Muscle of arm (tissue), 14 donors: ENCODE data around the gene ABCB9. TPM values are rescaled to one million over a fixed set of nuclear protein-coding genes. Genes with fewer than 3 reads are reported as not detected.
"Not testable (repeated sequence)": the region's sequence is repeated elsewhere in the genome, so short reads cannot be mapped to it uniquely, and the experiment has no call there.

Source experiments
- DNase-seq: peaks from one replicate; pipeline ENCODE4 v3.0.0-alpha.2; 2013
- long read RNA-seq, 11 donors: transcript quantifications; one replicate each; lab custom pipeline, GENCODE V29; 2026
- polyA plus RNA-seq, 12 donors: library from polyadenylated mRNA; unstranded; fragments of 120-200 nt; gene quantifications; one replicate each; pipeline ENCODE4 v1.2.1, GENCODE V29; 2013; ENCODE audit not compliant: insufficient read length in 12 of 12

ABCB9 gene
- polyA plus RNA-seq = 1 to 10 TPM in 10 of 12 donors, not detected in 2; 2.4 to 5.3 (median 3.2) TPM
- long read RNA-seq, donor 1, partial matches to known transcripts = 329 of 436 reads
- long read RNA-seq, donor 1, other reads (novel, unspliced or antisense) = 105 of 436 reads
- long read RNA-seq, donor 2, partial matches to known transcripts = 134 of 216 reads
- long read RNA-seq, donor 2, other reads (novel, unspliced or antisense) = 82 of 216 reads
- long read RNA-seq, donor 3, partial matches to known transcripts = 55 of 82 reads
- long read RNA-seq, donor 3, other reads (novel, unspliced or antisense) = 27 of 82 reads
- long read RNA-seq, donor 4, partial matches to known transcripts = 40 of 61 reads
- long read RNA-seq, donor 4, other reads (novel, unspliced or antisense) = 21 of 61 reads
- long read RNA-seq, donor 5, partial matches to known transcripts = 388 of 560 reads
- long read RNA-seq, donor 5, other reads (novel, unspliced or antisense) = 172 of 560 reads
- long read RNA-seq, donor 6, partial matches to known transcripts = 67 of 96 reads
- long read RNA-seq, donor 6, other reads (novel, unspliced or antisense) = 29 of 96 reads
- long read RNA-seq, donor 7, partial matches to known transcripts = 46 of 60 reads
- long read RNA-seq, donor 7, other reads (novel, unspliced or antisense) = 14 of 60 reads
- long read RNA-seq, donor 8 = 0 reads
- long read RNA-seq, donor 9 = 0 reads
- long read RNA-seq, donor 10 = 0 reads
- long read RNA-seq, donor 11, partial matches to known transcripts = 126 of 210 reads
- long read RNA-seq, donor 11, other reads (novel, unspliced or antisense) = 84 of 210 reads

DNA sequence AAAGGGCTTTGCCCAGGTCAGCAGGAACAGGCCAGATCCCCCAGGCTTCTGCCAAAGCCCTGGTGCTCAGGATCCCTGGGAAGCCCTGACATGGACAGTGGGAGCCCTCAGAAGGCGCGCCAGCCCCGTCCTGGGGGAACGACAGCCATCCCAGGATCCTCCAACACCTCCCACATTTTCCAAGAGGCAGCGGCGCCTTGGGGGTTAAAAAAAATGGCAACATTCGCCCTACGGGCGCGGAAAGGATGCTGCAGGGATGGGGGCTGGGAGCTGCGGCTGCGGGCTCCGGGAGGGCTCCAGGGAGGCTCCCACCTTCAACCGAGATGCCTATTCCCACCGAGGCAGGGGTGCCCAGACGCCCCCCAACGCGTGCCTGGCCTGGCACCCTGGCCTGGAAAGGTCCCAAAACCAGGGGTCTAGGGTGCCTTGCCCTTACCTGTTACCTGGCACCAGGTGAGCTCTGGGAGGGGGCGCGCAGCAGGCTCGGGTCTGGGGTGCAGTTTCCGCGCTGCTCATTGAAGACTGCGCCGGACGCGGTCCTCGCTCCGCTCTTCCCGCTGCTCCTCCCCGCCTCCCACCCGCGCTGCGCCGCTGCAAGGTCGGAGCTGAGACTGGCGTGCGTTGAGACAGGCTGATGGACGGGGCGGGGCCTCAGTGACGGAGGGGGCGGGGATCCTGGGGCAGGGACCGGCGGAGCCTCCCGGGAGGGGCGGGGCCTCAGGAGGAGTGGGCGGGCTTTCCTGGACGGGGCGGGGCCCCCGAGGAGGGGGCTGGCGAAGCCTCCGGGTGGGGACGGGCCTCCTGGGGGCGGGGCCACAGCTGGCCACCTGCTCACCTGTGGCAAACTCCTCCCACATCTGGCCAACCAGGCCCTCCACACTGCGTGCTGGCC lies at the start of gene ABCB9:
Gene ABCB9 (minus strand): TSS at position 613 of the 892 bp plus-strand sequence. CDS start 6,228 bp downstream, outside the sequence.
- DNase-seq = peak; percentile 80

DNA sequence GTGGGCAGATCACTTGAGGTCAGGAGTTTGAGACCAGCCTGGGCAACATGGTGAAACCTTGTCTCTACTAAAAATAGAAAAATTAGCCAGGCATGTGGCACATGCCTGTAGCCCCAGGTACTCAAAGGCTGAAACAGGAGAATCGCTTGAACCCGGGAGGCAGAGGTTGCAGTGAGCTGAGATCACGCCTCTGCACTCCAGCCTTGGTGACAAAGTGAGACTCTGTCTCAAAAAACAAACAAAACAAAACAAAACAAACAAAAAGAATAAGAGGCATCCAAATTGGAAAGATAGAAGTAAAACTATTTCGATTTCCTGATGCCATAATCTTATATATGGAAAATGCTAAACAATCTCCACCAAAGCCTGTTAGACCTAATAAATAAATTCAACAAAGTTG lies 48.2 kb upstream of the ABCB9 start:
- not testable (repeated sequence) for DNase-seq

- no peak for DNase-seq
Measured at GRCh38 chr12:123013185-123014095, 47.2 kb upstream of the ABCB9 start.

GRCh38 chr12:123011701-123012100 lies 45.4 kb upstream of the ABCB9 start:
- DNase-seq = no peak

GRCh38 chr12:123010681-123011080 lies 44.4 kb upstream of the ABCB9 start:
- DNase-seq = no peak

DNA sequence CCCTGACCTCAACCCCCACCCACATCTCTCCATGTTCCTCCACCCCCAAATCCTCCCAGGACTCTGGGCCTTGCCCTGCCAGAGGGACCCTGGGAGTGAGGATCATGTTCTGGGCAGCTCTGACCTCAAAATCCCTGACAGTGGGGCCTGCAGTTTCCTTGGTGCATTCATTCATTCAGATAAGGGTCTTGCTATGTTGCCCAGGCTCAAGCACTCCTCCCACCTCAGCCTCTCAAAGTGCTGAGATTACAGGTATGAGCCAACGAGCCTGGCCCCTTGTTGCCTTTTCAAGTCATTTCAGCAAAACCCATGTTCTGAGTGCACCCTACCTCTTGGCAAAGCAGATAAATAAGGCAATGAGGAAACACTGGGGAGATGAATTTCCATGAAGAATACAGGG lies 43.8 kb upstream of the ABCB9 start:
- no peak for DNase-seq

DNA sequence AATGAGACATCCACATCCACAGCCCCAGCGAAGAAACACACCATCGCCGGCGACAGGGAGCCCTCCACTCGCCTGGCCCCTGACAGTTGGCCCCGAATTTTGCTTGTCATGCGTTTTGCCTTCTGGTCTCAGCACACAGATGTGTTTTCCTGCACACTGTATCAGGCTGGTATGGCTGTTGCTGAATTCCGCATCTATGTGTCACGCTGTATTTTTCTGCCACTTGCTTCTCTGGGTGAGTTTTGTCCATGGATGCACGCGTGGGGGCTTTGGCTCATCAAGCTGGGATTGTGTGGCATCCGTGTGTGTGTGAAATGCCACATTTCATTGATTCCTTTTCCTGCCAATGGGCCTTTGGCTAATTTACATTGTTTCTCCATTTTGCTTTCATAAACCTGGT lies 40.7 kb upstream of the ABCB9 start:
- no peak for DNase-seq

- DNase-seq = no peak
Measured at GRCh38 chr12:123005081-123005626, 38.9 kb upstream of the ABCB9 start.

DNA sequence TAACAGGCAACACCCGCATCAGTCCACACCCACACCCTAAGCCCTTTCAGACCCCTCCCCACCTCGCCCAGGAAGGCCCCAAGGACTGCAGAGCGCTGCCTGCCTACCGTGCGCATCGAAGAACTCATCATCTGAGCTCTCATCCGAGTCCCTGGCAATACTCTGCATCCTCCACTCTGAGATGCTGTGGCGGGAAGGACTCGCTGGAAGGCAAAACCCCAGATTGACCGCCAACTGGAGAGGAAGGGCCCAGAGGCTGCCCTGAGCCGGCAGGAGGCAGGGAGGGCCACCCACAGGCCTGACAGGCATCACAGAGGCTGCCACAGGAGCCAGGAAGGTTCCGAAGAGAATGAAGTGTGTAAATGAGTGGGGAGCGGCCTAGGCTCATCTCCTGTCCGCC lies 38.0 kb upstream of the ABCB9 start:
- DNase-seq = no peak

DNA sequence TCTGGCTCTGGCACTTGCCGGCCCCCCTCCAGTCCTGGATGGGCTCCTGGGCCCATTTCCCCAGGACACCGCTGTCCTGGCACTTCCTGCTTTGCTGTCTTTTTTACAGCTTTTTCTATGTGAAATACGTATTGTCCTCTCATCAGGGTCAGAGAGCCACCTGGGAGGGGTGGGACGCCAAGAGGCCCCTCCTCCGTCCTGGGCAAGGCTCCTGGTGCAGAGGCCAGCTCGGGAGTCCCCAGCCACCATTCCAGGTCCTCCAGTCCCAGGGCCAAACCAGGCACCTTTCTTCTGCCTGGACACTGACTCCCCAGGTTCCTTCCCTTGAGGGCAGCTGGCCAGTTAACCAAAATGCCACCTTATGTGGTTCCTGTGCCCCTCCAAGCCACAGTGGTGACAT lies 37.0 kb upstream of the ABCB9 start:
- no peak for DNase-seq

DNA sequence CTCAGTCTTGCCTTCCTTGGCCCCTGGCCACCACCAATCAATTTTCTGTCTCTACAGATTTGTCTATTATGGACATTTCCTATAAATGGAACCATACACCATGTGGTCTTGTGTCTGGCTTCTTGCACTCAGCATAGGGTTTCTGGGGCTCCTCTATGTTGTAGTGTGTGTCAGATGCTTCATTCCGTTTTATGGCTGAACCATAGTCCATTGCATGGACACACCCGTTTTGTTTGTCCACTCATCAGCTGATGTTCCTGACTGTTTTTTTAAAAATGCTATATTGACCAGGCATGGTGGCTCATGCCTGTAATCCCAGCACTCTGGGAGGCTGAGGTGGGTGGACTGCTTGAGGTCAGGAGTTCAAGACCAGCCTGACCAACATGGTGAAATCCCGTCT lies 35.2 kb upstream of the ABCB9 start:
- DNase-seq = no peak

GRCh38 chr12:123000578-123000977 lies 34.3 kb upstream of the ABCB9 start:
- DNase-seq = no peak

DNA sequence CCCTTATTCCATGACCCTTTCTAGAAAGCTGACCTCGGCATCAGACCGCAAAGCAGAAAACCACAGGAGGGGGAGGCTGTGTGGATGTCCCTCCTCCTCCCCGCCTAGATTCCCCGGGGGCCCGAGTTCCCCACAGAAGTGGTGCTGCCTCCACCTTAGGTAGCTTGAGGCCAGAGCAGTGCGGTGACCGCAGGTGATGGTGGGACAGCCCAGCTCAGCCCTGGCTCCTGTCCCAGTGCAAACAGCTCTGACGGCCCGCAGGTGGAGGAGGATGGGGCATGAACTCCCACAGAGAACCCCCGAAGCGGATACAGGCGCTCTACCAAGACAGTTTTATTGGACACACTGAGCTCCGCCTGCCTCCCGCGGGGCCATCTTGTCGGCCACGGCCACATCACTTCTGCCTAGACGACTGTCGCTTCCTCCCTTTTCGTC lies 33.7 kb upstream of the ABCB9 start:
- no peak for DNase-seq

GRCh38 chr12:122999196-122999946 lies 33.1 kb upstream of the ABCB9 start:
- DNase-seq = no peak

DNA sequence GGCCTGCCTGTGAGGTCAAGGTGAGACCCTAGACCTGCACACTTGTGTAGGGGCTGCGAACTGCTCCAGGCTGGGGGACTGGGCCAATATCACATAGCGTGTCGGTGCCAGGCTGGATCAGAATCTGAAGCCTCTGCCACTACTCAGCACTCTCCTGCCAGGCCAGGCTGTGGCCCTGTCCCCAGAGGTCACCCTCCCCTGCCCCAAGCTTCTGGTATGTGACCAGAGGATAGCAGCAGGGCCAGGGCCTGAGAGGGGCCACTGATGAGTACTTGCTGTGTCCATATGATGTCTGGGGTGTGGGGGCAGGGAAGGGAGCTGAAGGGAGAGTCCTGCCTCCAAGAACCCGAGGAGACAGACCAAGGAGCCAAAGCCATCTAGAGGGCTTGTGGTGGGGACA lies 32.1 kb upstream of the ABCB9 start:
- DNase-seq = no peak

DNA sequence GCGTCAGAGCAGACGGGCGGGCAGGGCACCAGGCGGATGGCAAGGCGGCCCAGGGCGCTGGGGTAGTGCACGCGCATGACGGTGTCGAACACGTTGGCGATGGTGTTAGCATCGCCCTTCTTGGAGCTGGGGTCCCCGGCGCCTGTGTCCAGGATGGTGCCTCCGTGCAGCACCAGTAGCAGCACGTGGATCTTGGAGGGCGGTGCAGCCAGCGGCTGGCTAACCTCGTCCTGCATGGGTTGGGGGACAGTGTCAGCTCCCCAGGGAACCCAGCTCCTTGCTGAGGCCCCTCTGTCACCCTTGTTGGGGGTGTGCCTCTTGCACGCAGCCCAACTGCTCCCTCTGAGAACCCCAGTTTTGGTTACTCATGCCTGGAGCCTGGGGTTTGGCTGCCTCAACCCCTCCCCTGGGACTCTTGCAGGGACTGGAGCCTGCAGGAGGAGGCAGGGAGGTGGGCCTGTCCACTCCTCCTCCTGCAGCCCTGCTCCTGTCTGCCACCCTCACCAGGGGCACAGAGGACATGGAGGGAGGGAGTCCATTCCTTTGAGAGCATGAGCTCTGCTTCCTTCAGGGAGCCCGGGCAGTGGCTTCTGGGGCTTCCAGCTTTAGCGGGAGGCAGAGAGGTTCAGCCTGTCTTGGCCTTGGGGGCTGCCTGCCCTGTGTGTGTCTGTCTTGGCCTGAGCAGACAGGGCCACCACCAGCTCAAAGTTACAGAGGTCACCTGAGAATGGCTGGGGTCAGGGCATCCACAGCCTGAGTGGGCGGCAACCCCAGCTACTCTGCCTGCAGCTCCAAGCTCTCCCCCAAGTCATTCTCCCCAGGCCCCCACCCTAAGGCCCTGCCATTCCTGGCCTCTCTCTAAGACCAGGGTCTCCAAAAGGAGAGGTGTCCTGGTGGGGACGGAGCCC lies 31.3 kb upstream of the ABCB9 start:
- no peak for DNase-seq

- DNase-seq = no peak
Measured at GRCh38 chr12:122996621-122997342, 30.5 kb upstream of the ABCB9 start.

DNA sequence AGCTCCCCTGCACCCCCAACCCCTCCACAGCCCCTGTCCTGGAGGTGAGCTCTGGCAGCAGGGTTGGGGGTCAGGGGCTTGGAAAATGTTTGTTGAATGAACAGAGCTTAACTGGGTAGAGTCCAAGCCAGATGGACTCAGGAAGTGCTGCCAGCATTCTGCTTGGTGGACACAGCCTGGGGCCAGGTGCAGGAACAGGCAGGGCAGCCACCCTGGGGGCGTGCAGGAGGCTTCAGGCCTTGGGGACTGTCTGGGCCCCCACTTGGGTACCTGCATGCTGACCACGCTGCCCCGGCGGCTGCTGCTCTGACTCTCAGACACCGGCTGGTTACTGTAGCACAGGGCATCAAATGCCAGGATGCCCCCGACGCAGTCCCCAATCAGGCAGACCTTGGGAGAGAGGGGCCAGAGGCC lies 29.9 kb upstream of the ABCB9 start:
- no peak for DNase-seq
